Heart left ventricle (tissue), 13 donors: Measurements from ENCODE around the gene KMO.

Source experiments
- POLR2A ChIP-seq, 2 donors: fragments of 450-650 bp; IDR thresholded peaks; one replicate each; pipeline ENCODE4 v1.6.1; 2017; ENCODE audit warnings: antibody characterized with exemption in 2 of 2, mild to moderate bottlenecking in 2 of 2, moderate library complexity in 2 of 2
- TF ChIP-seq, protein P1 (sequence below), 12 donors: fragments of 200-600 bp; sonication (generic) in 4 of 12; IDR thresholded peaks; one replicate each; pipeline versions ENCODE4 v1.5.0 to v1.8.0; 2018 to 2022; ENCODE audit warnings: antibody characterized with exemption in 12 of 12, mild to moderate bottlenecking in 5 of 12
- donor health status: ischemic (EF 13 %, LVEDD 7.1; RV severe dilation, severe dysfunction).
- donor health status: DM: no; HTN: yes; CAD: no.
- donor health status: DM: no; HTN: no; CAD: no.
- donor health status: ischemic (EF 25% LVEDD 6.9; RV normal size, moderate dysfunction).
- donor health status: ischemic (EF 25% LVEDD 5.7; RV mildly dilated, moderate dysfunction).
- donor health status: ischemic (EF 35%, LVEDD 5.7; RV mildly dilated, moderate dysfunction).
- donor health status: nonischemic (EF 11% LVEDD 7.7; RV severe dilation, severe dysfunction).
- donor health status: DM: yes; HTN: yes; CAD: no.
- donor health status: PGD.
- donor health status: ischemic (EF 29% LVEDD 5.4; RV normal size, mild dysfunction).
- donor health status: nonischemic (EF 23%, LVEDD 6.1; RV moderate dilation, normal function).

DNA sequence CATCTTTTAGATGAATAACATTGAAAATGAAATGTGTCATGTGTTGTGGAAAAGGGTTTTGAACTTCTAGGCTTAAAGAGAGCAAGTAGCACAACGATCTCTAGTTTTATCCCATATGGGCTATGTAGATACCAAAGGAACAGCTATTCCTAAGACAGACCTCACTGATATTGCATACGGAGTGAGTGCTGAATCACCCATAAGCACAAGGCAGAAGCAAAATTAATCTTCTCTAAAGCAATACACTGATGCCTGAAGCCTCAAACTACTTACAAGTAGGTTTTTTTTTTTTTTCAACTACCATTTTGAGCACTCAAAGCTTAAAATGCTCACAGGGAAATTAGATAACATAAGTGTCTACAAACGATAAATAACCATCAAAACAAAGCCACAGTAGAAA lies 5.0 kb upstream of the KMO start:
- TF ChIP-seq, protein P1, sequence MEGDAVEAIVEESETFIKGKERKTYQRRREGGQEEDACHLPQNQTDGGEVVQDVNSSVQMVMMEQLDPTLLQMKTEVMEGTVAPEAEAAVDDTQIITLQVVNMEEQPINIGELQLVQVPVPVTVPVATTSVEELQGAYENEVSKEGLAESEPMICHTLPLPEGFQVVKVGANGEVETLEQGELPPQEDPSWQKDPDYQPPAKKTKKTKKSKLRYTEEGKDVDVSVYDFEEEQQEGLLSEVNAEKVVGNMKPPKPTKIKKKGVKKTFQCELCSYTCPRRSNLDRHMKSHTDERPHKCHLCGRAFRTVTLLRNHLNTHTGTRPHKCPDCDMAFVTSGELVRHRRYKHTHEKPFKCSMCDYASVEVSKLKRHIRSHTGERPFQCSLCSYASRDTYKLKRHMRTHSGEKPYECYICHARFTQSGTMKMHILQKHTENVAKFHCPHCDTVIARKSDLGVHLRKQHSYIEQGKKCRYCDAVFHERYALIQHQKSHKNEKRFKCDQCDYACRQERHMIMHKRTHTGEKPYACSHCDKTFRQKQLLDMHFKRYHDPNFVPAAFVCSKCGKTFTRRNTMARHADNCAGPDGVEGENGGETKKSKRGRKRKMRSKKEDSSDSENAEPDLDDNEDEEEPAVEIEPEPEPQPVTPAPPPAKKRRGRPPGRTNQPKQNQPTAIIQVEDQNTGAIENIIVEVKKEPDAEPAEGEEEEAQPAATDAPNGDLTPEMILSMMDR (IDR thresholded peaks at IDR 0.05), result no peak
- TF ChIP-seq POLR2A (IDR thresholded peaks at IDR 0.05), result no peak
